ENCODE data around the gene C1S. TPM values are rescaled to one million over a fixed set of nuclear protein-coding genes. Genes with fewer than 3 reads are reported as not detected.

C1S gene
- total RNA-seq, 2 donors from 2014 or later = 1.3 to 4.3 TPM

Other genes starting within 250 kb of the C1S start
- not detected for gene GPR162, start 238.9 kb upstream of the C1S start, total RNA-seq
- gene P3H3, start 232.3 kb upstream of the C1S start, total RNA-seq = 1 to 10 TPM in 1 of 2 donors, not detected in 1; 1.3 TPM
- not detected for gene GNB3, start 219.8 kb upstream of the C1S start, total RNA-seq
- gene CDCA3, start 209.4 kb upstream of the C1S start, total RNA-seq = 100 to 1,000 TPM in 1 of 2 donors, 10 to 100 TPM in 1; 40.7 to 105 TPM
- gene USP5, start 208.6 kb upstream of the C1S start, total RNA-seq = 100 to 1,000 TPM in 1 of 2 donors, 10 to 100 TPM in 1; 91.7 to 105 TPM
- 1,000 to 10,000 TPM; 1,157 to 1,903 TPM for gene TPI1, start 193.2 kb upstream of the C1S start, total RNA-seq
- gene SPSB2, start 187.4 kb upstream of the C1S start, total RNA-seq = 1 to 10 TPM; 6.0 to 6.9 TPM
- 1 to 10 TPM; 3.2 to 7.1 TPM for gene LRRC23, start 155.9 kb upstream of the C1S start, total RNA-seq
- gene ENO2, start 146.1 kb upstream of the C1S start, total RNA-seq = 100 to 1,000 TPM; 151 to 158 TPM
- 10 to 100 TPM; 36.5 to 62.2 TPM for gene ATN1, start 132.8 kb upstream of the C1S start, total RNA-seq
- gene RNU7-1, start 116.9 kb upstream of the C1S start, total RNA-seq = not detected
- 100 to 1,000 TPM in 1 of 2 donors, 10 to 100 TPM in 1; 89.7 to 106 TPM for gene C12orf57, start 116.7 kb upstream of the C1S start, total RNA-seq
- gene PTPN6, start 109.4 kb upstream of the C1S start, total RNA-seq = 100 to 1,000 TPM in 1 of 2 donors, 10 to 100 TPM in 1; 71.6 to 131 TPM
- gene PHB2, start 90.1 kb upstream of the C1S start, total RNA-seq = 100 to 1,000 TPM; 227 to 350 TPM
- gene EMG1, start 89.8 kb upstream of the C1S start, total RNA-seq = 100 to 1,000 TPM in 1 of 2 donors, 10 to 100 TPM in 1; 74.9 to 141 TPM
- 10 to 100 TPM; 25.4 to 31.9 TPM for gene LPCAT3, start 42.2 kb upstream of the C1S start, total RNA-seq
- 1 to 10 TPM; 1.6 to 1.7 TPM for gene C1R, start 31.7 kb downstream of the C1S start, total RNA-seq
- gene C1RL, start 48.5 kb downstream of the C1S start, total RNA-seq = 10 to 100 TPM; 24.8 to 29.1 TPM
- not detected for gene RBP5, start 68.2 kb downstream of the C1S start, total RNA-seq
- 10 to 100 TPM; 36.3 to 40.0 TPM for gene CLSTN3, start 69.7 kb downstream of the C1S start, total RNA-seq
- gene PEX5, start 129.0 kb downstream of the C1S start, total RNA-seq = 10 to 100 TPM; 24.0 to 42.8 TPM
- gene ACSM4, start 243.4 kb downstream of the C1S start, total RNA-seq = not detected

All from natural killer cell treated with Interleukin-12 subunit alpha and Interleukin-12 subunit beta and Interleukin-15 and Interleukin-18, amount 100 ng/mL, for 72 hours (primary cell).